ENCODE data around the gene KRT16.

- TF ChIP-seq POLR2AphosphoS5 (IDR thresholded peaks at IDR 0.05) = no peak
- no peak for TF ChIP-seq CTCF (IDR thresholded peaks at IDR 0.05)
- TF ChIP-seq POLR2A (IDR thresholded peaks at IDR 0.05) = no peak
- no peak for TF ChIP-seq EP300 (IDR thresholded peaks at IDR 0.05)
These were observed 43.9 kb upstream of the KRT16 start for GRCh38 chr17:41656249-41657023.
